ENCODE measurements around the gene PMPCB.
A peak's percentile ranks its signal among the peaks of the same experiment; 100 is the strongest.
"Not testable (repeated sequence)": the region's sequence is repeated elsewhere in the genome, so short reads cannot be mapped to it uniquely, and the experiment has no call there.

PMPCB gene

DNA sequence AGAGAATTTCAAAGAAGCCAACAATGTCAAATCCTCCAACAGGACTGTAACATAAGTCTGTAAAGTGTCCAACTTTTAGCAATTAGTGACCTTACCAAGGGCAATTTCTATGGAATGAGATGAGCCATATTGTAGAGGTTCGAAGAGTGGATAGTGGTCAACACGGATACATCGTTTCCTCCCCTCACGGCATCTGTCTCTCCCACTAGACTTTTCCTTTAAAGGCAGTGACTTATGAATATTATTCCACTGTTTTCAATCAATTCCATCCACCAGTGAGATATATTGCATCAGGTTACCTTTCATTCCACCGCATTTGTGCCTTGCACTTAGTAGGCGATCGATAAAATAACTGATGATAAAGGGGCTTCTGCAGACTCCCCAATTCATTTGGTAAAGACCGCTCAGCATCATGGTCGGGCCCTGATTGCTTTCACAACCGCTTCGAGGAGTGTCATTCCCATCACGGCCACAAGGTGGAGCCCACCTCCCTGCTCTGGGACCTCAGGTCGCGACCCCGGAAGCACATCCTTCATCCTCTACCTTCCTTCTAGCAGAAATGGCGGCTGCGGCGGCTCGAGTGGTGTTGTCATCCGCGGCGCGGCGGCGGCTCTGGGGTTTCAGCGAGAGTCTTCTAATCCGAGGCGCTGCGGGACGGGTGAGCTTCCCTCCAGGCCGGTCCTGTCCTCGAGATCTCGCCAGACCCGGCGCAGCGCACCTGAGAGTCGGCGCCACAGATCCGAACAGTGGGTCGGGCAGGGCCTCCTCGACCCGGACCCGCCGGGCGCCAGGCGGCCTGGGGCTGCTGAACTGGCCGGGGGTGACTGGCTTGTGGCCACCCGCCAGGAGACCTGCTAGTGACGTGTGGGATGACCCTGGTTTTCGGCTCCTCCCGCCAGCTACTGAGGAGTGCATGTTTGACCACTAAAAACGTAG is at the start of gene PMPCB:
TSS of gene PMPCB (plus strand) at position 535 of the 936 bp plus-strand sequence. CDS start at position 560, 25 bp downstream.
- DNase-seq = peak; percentile 98

DNA sequence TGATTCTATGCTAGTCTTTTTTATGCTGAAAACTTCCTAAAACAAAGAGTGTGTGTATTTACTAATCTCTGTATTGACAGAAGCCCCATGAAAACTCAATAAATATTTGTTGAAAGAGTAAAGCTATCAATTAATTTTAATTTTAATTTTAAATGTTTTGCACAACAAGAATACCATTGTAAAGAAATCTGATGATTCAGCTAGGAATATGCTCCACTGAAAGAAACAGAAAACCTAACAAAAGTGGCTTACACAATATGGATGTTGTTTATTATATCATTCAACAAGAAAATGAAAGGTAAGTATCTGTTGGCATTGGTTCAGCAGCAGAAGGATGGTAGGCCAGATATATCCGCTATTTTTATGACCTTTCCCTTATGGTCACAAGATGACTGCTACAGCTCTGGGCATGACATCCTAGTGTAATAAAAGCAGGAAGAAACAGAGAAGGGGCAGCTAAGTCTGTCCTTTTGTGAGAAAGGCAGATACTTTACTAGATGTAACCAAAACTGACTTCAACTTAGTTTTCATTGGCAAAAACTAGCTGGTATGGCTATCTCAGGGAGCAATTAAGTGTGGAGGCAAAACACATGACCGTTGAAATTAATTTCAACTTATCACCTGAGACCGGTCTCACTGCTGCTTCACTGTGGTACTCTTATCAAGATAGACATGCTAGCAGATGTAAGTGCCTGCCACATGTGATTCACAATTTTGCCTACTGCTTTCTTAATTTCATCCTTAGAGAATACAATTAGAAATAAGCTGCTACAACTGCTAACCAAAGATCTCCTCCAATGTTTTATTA is 43.3 kb upstream of the PMPCB start:
- DNase-seq = not testable (repeated sequence)

GRCh38 chr7:103264054-103264453 is 33.2 kb upstream of the PMPCB start:
- not testable (repeated sequence) for DNase-seq

- DNase-seq = not testable (repeated sequence)
Measured at GRCh38 chr7:103266229-103266628, 31.0 kb upstream of the PMPCB start.

GRCh38 chr7:103273374-103273773 is 23.9 kb upstream of the PMPCB start:
- DNase-seq = not testable (repeated sequence)

DNA sequence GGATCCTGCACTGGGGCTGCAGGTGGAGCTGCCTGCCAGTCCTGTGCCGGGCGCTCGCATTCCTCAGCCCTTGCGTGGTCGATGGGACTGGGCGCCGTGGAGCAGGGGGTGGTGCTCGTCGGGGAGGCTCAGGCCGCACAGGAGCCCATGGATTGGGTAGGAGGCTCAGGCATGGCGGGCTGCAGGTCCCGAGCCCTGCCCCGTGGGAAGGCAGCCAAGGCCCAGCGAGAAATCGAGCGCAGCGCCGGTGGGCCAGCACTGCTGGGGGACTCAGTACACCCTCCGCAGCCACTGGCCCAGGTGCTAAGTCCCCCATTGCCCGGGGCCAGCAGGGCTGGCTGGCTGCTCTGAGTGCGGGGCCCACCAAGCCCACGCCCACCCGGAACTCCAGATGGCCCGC is 22.4 kb upstream of the PMPCB start:
- not testable (repeated sequence) for DNase-seq

DNA sequence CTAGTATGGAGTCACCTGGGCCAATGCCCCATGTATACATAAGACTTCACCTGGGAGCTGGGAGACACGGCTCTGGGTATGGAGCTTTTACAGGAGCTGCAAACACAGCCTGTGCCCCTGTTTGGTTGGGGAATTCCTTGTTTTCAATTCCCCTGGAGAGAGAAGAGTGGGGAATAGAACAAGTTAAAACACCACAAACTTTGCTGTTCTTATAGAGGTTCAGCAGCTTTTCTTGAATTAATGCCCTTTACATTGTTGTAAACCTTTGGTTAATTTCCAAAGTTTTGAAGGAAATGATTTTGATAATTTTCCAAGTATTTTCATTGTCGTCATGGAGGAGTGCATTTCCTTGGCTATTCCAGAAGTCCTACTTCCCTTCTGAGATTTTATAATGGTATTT is 19.0 kb upstream of the PMPCB start:
- DNase-seq = not testable (repeated sequence)

GRCh38 chr7:103279636-103279962 is 17.6 kb upstream of the PMPCB start:
- DNase-seq = peak in 1 of 2 experiments; percentile 34

GRCh38 chr7:103279963-103280802 is 17.1 kb upstream of the PMPCB start:
- peak; percentile 84 to 89 for DNase-seq

DNA sequence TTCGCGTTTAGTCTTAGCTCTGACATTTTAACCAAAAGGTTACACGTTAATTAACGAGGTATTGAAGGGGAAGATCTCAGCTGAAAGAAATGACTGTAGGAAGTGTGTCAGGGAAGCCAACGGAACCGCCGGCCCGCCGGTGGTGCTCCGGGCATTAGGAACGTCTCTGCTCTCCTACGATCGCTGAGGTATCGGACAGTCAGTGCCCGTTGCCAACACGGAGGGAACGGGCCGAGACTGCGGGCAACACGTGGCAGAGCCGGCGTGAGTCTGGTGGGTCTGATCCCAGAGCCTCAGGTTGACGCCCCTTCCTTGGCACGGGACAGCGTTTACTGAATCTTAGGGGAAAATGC is 16.5 kb upstream of the PMPCB start:
- DNase-seq = peak; percentile 29 to 33

DNA sequence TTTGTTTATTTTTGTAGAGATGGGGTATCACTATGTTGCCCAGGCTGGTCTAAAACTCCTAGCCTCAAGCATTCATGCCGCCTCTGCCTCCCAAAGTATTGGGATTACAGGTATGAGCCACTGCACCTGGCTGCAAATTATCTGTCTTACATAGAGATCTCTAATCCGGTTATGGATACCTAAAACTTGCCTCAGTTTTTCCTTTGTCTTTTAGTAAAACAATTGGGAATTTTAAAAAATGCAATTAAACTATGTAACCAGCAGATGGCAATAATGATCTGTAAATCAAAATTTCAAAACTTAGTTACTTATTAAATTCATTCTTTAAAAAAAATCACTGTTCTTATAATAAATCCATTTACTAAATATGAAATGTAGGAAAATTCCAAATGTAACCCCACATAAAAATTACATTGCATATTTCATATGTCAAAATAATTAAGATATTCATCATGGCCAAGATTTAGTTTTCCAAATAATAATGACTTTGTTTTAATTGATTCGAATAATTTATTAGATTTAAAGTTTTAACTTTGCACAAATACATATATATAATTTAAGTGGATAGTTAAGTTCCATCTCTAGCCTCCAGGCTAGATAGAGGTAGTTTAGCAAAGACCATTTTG is 14.3 kb upstream of the PMPCB start:
- DNase-seq = not testable (repeated sequence)

GRCh38 chr7:103292122-103292521 is 5.1 kb upstream of the PMPCB start:
- DNase-seq = no peak

DNA sequence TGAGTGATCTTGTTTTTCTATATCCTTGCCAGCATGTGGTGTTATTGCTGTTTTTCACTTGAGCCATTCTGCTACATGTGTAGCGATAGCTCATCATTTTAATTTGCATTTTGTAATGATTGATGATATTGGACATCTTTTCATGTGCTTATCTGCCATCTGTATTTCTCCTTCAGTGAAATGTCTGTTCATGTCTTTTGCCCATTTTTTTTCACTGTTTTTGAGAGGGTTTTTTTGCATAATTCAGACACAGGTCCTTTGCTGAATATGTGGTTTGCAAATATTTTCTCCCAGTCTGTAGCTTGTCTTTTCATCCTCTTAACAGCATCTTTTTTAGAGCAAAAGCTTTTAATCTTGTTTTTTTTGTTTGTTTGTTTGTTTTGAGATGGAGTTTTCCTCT is 3.7 kb upstream of the PMPCB start:
- no peak for DNase-seq

- DNase-seq = no peak
Measured at GRCh38 chr7:103297837-103298179, 573 bp downstream of the PMPCB start.

DNA sequence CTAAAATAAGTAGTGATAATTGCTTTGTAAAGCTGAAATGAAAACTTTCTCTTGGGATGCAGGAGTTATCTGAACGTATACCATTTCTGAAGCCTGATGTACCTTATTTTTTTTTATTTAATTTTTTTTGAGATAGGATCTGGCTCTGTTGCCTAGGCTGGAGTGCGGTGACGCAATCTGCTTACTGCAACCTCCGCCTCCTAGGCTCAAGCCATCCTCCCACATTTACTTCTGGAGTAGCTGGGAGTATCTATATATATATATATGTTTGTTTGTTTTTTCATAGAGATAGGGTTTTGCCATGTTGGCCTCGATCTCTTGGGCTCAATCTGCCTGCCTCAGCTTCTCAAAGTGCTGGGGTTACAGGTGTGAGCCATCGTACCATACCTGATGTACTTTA is 2.4 kb downstream of the PMPCB start:
- DNase-seq = no peak

DNA sequence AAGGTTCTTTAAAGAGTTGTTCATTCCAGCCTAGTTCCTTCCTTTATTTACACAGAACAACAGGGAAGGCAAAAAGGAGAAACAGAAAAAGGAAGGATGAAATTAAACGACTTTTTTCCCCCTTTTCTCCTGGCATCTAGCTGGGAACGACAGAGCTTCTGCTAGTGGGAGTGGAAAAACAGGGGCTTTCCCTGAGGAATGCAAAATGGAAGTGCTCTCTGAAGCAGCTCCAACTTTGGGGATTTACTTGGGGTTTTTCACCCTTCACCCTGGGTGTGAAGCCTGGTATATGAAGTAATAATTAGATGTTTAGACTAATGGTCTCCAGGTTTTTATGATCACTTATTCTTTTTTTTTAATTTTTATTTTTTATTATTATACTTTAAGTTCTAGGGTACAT is 4.2 kb downstream of the PMPCB start:
- no peak for DNase-seq

- no peak for DNase-seq
Measured at GRCh38 chr7:103307503-103308231, 10.4 kb downstream of the PMPCB start.

- DNase-seq = no peak
Measured at GRCh38 chr7:103314852-103315251, 17.6 kb downstream of the PMPCB start.

- no peak for DNase-seq
Measured at GRCh38 chr7:103316380-103316941, 19.2 kb downstream of the PMPCB start.

- DNase-seq = no peak
Measured at GRCh38 chr7:103317009-103317408, 19.8 kb downstream of the PMPCB start.

DNA sequence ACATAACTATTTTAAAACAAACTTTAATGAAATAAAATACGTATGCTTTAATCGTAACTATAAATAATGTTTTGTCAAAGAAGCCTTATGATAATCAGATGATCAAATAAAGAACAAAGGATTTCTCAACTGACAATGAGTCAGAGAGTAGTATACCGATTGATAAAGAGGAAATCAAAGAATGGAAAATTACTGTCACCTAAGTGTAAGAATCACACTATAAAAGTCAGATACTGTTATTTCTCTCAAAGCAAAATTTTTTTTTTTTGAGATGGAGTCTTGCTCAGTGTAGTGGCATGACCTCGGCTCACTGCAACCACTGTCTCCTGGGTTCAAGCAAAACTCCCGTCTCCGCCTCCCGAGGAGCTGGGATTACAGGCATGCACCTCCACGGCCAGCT is 28.5 kb downstream of the PMPCB start:
- no peak for DNase-seq

- no peak for DNase-seq
Measured at GRCh38 chr7:103336761-103337160, 39.5 kb downstream of the PMPCB start.
